Measurements from ENCODE around the gene CPN1. TPM values are rescaled to one million over a fixed set of nuclear protein-coding genes. Genes with fewer than 3 reads are reported as not detected.
"Not testable (repeated sequence)": the region's sequence is repeated elsewhere in the genome, so short reads cannot be mapped to it uniquely, and the experiment has no call there.

The CPN1 gene
- total RNA-seq, 2 experiments from 2014 or later = not detected

DNA sequence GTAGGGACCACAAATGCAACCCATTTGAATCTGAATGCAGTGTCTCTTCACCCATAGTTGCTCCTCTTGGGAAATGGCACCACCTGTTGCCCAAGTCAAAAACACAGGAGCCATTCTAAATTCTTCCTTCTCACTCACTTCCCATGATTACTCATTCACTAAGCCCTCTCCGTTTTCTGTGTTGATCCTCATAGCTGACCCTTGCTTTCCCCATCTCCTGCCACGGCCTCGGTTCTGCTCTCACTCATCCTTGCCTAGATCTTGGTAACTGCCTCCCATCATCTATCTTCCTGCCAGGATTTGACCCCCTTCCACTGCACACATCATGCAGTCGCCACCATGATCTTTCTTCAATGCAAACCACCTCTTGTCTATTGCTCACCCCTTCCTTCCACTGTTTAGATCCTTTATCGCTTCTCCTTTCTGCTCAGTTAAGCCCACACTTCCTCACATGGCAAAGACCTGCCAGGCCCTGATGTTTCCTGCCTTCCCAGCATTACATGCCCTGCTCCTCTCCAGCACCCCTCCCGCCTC is 19.0 kb upstream of the CPN1 start:
- H3K27me3 Mint-ChIP-seq = peaks cover 48% of the 10 kb centered on the region
- no peaks in the 10 kb centered on the region for H3K36me3 ChIP-seq (ENCODE audit: insufficient read depth, low read length)
- no peaks in the 10 kb centered on the region for H3K4me1 Mint-ChIP-seq (ENCODE audit: low read depth)
- TF ChIP-seq, protein P1, sequence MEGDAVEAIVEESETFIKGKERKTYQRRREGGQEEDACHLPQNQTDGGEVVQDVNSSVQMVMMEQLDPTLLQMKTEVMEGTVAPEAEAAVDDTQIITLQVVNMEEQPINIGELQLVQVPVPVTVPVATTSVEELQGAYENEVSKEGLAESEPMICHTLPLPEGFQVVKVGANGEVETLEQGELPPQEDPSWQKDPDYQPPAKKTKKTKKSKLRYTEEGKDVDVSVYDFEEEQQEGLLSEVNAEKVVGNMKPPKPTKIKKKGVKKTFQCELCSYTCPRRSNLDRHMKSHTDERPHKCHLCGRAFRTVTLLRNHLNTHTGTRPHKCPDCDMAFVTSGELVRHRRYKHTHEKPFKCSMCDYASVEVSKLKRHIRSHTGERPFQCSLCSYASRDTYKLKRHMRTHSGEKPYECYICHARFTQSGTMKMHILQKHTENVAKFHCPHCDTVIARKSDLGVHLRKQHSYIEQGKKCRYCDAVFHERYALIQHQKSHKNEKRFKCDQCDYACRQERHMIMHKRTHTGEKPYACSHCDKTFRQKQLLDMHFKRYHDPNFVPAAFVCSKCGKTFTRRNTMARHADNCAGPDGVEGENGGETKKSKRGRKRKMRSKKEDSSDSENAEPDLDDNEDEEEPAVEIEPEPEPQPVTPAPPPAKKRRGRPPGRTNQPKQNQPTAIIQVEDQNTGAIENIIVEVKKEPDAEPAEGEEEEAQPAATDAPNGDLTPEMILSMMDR (IDR thresholded peaks at IDR 0.05) = no peak
- H3K4me3 ChIP-seq (ENCODE audit: low read length) = no peak overlapping the region
- H3K4me3 Mint-ChIP-seq = no peak overlapping the region
- no peaks in the 10 kb centered on the region for H3K9me3 ChIP-seq (ENCODE audit: control insufficient read depth in 1 of 2, insufficient read depth in 1 of 2, low read length in 2 of 2)
- ChIA-PET POLR2A (no interaction called here), CTCF (no interaction called here)
- no peak overlapping the region for H3K27ac Mint-ChIP-seq
- ATAC-seq (ENCODE audit: poor library complexity) = no peak
- no peaks in the 10 kb centered on the region for H3K36me3 Mint-ChIP-seq (ENCODE audit: low read depth)
- H3K27ac ChIP-seq (ENCODE audit: low read depth in 1 of 2, low read length in 2 of 2) = no peak overlapping the region
- intact Hi-C loops (cut with DNase I, micrococcal nuclease) = no loop called here
- DNase-seq = no peak
- peaks cover 3 to 9% of the 10 kb centered on the region in 2 experiments for H3K27me3 ChIP-seq (ENCODE audit: control insufficient read depth in 1 of 2, insufficient read depth in 2 of 2, low read length in 2 of 2)
- H3K4me1 ChIP-seq (ENCODE audit: insufficient read depth, low read length) = no peaks in the 10 kb centered on the region
- H3K9me3 Mint-ChIP-seq = no peaks in the 10 kb centered on the region

DNA sequence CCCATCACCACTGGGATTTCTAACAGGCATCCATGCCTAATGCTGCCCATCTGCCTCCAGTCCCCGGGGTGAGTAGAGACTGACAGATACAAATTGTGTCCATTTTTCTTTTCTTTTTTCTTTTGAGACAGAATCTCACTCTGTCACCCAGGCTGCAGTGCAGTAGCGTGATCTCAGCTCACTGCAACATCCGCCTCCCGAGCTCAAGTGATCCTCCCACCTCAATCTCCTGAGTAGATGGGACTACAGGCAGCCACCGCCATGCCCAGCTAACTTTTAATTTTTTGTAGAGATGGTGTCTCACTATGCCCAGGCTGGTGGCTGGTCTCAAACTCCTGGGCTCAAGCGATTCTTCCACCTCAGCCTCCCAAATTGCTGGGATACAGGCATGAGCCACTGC is 7.6 kb upstream of the CPN1 start:
- no peak for DNase-seq
- CTCF ChIA-PET = no interaction called here
- TF ChIP-seq, protein P1 (IDR thresholded peaks at IDR 0.05) = no peak
- H3K27me3 ChIP-seq (ENCODE audit: control insufficient read depth in 1 of 2, insufficient read depth in 2 of 2, low read length in 2 of 2) = no peaks in the 10 kb centered on the region
- H3K4me3 Mint-ChIP-seq = no peak overlapping the region
- H3K9me3 ChIP-seq (ENCODE audit: control insufficient read depth in 1 of 2, insufficient read depth in 1 of 2, low read length in 2 of 2) = peaks cover 0 to 7% of the 10 kb centered on the region in 2 experiments
- no peaks in the 10 kb centered on the region for H3K9me3 Mint-ChIP-seq
- H3K27ac Mint-ChIP-seq = no peak overlapping the region
- H3K4me1 ChIP-seq (ENCODE audit: insufficient read depth, low read length) = no peaks in the 10 kb centered on the region
- H3K36me3 ChIP-seq (ENCODE audit: insufficient read depth, low read length) = no peaks in the 10 kb centered on the region
- H3K4me3 ChIP-seq (ENCODE audit: low read length) = no peak overlapping the region
- POLR2A ChIA-PET = no interaction called here
- H3K36me3 Mint-ChIP-seq (ENCODE audit: low read depth) = no peaks in the 10 kb centered on the region
- H3K4me1 Mint-ChIP-seq (ENCODE audit: low read depth) = no peaks in the 10 kb centered on the region
- no peak overlapping the region for H3K27ac ChIP-seq (ENCODE audit: low read depth in 1 of 2, low read length in 2 of 2)
- peaks cover 18% of the 10 kb centered on the region for H3K27me3 Mint-ChIP-seq
- ATAC-seq (ENCODE audit: poor library complexity) = no peak
- intact Hi-C loops (cut with DNase I, micrococcal nuclease) = no loop called here

DNA sequence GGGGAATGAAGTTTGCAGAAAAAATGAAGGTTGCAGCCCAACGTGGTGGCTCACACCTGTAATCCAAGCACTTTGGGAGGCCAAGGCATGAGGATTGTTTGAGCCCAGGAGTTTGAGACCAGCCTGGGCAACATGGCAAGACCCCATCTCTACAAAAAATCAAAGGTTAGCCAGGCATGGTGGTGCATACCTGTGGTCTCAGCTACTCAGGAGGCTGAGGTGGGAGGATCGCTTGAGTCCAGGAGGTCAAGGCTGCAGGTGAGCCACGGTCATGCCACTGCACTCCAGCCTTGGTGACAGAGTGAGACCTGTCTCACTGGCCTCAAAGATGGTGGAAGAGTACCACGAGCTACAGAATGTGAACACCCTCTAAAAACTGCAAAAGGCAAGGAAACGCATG is 5.0 kb upstream of the CPN1 start:
- POLR2A ChIA-PET; H3K27me3 ChIP-seq (ENCODE audit: control insufficient read depth in 1 of 2, insufficient read depth in 2 of 2, low read length in 2 of 2); H3K4me1 Mint-ChIP-seq (ENCODE audit: low read depth); CTCF ChIA-PET; H3K36me3 ChIP-seq (ENCODE audit: insufficient read depth, low read length); H3K4me1 ChIP-seq (ENCODE audit: insufficient read depth, low read length); H3K36me3 Mint-ChIP-seq (ENCODE audit: low read depth); H3K27ac Mint-ChIP-seq; H3K27ac ChIP-seq (ENCODE audit: low read depth in 1 of 2, low read length in 2 of 2); H3K4me3 Mint-ChIP-seq; intact Hi-C loops (cut with DNase I, micrococcal nuclease); DNase-seq; H3K9me3 Mint-ChIP-seq; H3K9me3 ChIP-seq (ENCODE audit: control insufficient read depth in 1 of 2, insufficient read depth in 1 of 2, low read length in 2 of 2); H3K4me3 ChIP-seq (ENCODE audit: low read length); ATAC-seq (ENCODE audit: poor library complexity): not testable (repeated sequence)
- peaks cover 28% of the 10 kb centered on the region for H3K27me3 Mint-ChIP-seq

DNA sequence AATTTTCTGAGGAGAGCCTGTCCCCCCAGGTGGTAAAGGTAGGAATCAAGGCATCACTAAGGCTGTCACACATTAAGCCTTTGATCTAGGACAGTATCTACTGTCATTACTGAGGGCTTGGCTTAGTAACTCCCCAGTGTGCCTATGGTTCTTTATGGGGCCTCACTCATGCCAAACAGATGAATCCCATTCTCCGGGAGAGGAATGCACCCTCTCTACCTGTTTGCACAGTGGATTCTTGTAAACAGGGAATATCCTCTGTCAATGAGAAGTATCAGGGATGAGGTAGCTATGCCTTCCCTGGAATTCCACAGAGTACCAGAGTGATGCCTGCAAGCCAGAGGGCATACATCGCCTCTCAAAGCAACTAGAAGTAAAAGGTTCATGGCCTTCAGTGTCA is 3.9 kb upstream of the CPN1 start:
- H3K27me3 ChIP-seq (ENCODE audit: control insufficient read depth in 1 of 2, insufficient read depth in 2 of 2, low read length in 2 of 2) = peaks cover 0 to 4% of the 10 kb centered on the region in 2 experiments
- H3K4me1 Mint-ChIP-seq (ENCODE audit: low read depth) = no peaks in the 10 kb centered on the region
- no peak overlapping the region for H3K4me3 ChIP-seq (ENCODE audit: low read length)
- TF ChIP-seq, protein P1 (IDR thresholded peaks at IDR 0.05) = no peak
- CTCF ChIA-PET = no interaction called here
- DNase-seq (no peak), ATAC-seq (ENCODE audit: poor library complexity) (no peak)
- intact Hi-C loops (cut with DNase I, micrococcal nuclease) = no loop called here
- POLR2A ChIA-PET = no interaction called here
- no peaks in the 10 kb centered on the region for H3K9me3 Mint-ChIP-seq
- no peak overlapping the region for H3K27ac Mint-ChIP-seq
- H3K36me3 ChIP-seq (ENCODE audit: insufficient read depth, low read length) = no peaks in the 10 kb centered on the region
- H3K4me3 Mint-ChIP-seq = no peak overlapping the region
- no peaks in the 10 kb centered on the region for H3K4me1 ChIP-seq (ENCODE audit: insufficient read depth, low read length)
- H3K27ac ChIP-seq (ENCODE audit: low read depth in 1 of 2, low read length in 2 of 2) = no peak overlapping the region
- H3K36me3 Mint-ChIP-seq (ENCODE audit: low read depth) = no peaks in the 10 kb centered on the region
- no peaks in the 10 kb centered on the region for H3K9me3 ChIP-seq (ENCODE audit: control insufficient read depth in 1 of 2, insufficient read depth in 1 of 2, low read length in 2 of 2)
- H3K27me3 Mint-ChIP-seq = peaks cover 37% of the 10 kb centered on the region
